GM21423 (cell line): Measurements from ENCODE around the gene LRRTM1.

Experiments
- ATAC-seq: cut with Tn5 transposase; IDR thresholded peaks from one replicate; pipeline ENCODE4 v1.9.1; 2021; ENCODE audit warnings: mild to moderate bottlenecking, moderate library complexity; ENCODE audit not compliant: unreplicated experiment

Gene LRRTM1

DNA sequence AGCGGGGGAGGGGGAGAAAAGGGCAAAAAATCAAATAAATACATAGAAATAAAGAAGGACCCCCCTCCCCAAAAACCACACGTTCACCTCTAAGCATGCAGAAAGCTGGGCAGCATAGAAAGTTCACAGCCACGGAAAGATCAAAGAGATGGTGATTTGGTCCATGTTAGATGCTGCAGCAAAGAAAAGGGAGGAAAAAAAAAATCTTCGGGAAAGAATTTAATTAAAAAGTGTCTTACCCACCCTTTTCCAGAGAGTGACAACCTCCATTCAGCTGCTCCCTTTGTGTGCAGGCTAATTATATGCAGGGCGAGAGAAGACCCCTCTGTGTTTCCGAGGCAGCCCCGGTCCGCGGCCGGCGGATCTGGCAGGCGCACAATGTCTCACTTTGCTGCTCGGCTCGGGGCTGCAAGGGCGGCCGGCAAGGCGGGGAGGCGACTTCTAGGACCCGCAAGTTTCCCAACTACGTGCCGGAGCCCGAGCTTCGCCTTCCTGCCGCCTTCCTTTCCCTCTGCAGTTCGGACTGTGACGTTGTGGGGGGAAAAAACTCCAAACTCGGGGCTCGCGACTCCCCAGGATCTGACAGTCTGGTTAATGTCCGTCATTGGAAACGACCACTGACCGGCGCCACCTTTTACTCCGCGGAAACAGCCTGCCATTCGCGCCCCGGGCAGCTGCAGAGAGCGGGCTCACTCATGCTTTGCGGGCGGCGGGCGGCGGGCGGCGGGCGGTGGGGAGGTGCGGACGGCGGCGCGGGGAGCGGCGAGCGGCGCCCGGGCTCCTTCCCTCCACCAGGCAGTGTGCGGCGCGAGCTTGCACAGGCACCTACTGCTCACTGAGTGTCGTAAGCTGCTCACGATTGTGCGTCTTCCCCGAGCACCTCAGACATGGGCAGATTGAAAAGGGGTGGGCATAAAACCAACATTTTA, at the start of gene LRRTM1:
LRRTM1 (minus strand) TSS at position 844 of the 929 bp plus-strand sequence. CDS start 933 bp downstream, outside the sequence.
- no peak for ATAC-seq

DNA sequence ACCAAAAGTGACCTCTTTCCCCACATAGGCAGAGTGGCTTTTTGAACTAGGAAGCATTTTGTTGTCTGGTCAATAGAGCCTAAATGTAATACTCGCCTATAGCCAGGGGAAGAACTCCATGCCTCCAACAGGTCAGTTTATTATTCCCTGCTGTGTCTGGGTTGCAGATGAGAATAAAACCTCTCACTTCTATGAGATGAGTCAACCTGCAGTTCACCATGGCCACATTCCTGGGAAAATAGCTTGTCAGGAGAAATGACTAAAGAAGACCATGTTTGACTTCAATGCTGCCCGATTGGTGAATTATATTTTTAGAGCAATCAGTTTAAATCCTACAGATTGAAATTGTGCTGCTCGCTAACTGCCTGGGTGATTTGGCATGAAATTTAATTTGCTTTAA, 46.7 kb upstream of the LRRTM1 start:
- ATAC-seq = no peak

GRCh38 chr2:80348953-80349352, 44.4 kb upstream of the LRRTM1 start:
- no peak for ATAC-seq

DNA sequence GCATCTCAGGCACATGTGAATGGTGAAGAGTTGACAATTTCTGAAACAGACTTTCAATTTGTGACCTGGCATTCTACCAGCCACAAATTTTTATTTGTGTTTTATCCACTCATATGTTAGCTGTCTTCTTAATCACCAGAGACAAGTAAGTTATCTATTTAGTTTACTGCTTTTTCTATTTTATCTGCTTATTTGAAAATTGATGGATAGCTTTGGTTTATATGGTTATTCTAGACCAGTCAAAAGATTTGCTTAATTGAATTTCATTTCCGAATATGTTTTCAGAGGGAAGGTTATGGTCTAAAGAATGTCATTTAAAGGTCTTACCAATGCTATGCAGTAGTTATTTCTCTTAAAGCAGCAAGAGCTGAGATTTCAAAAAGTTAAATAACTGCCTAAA, 43.5 kb upstream of the LRRTM1 start:
- ATAC-seq = no peak

DNA sequence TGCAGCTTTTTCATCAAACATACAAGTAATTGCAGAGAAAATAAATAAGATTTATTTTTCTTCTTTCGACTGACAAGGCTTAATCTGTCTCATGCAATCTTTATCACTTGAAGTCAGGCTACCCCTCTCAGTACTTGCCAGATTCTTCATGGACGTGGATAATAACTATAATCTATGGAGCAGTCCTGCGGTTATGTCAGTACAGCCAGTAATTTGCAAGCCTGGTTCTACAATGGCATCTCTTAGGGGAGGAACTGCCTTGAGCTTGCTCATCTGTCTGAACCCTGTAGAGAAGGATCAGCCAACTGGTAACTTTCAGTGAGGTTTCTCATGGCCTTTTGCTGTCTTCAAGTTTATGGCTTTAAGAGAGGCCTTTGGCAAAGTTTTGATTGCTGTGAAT, 35.5 kb upstream of the LRRTM1 start:
- no peak for ATAC-seq

- no peak for ATAC-seq
These were observed 34.2 kb upstream of the LRRTM1 start for GRCh38 chr2:80338794-80339193.

- ATAC-seq = no peak
These were observed 30.9 kb upstream of the LRRTM1 start for GRCh38 chr2:80335411-80335810.

GRCh38 chr2:80333886-80334285, 29.3 kb upstream of the LRRTM1 start:
- ATAC-seq = no peak

- no peak for ATAC-seq
These were observed 26.2 kb upstream of the LRRTM1 start for GRCh38 chr2:80330527-80331450.

DNA sequence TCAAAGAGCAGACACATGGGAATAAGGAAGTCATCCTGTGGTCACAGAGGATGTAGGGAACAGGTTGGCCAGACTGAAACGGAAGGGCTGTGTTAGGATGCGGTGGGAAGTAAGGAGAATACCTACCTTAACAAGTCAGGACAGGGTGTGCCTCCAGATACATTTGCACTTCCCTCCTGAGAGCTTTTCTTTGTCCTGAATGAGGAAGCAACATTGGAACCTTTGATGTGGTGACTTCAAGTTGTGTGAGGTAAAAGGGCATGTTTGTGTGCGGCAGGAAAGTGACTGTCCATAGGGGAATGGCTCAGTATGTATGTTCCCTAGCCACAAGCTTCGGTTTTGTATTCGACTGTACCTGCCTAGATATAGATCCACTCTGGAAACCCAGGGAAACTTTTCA, 24.9 kb upstream of the LRRTM1 start:
- no peak for ATAC-seq

DNA sequence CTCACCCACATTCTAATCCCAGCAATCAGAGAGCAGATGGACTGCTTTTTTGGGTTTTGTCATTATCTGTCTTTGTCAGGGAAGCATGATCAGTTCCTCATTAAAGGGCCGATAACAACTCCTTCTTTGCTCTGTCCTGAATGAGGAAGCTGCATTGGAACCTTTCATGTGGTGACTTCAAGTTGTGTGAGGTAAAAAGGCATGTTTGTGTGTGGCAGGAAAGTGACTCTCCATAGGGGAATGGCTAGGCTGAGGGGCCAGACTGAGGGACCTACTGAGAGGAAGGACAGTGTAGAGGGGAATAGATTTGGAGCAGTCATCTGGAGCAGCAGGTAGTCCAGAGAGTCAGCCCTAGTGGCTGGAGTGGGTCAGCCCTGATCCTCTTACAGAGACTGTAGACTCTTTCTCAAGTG, 23.6 kb upstream of the LRRTM1 start:
- ATAC-seq = no peak

- no peak for ATAC-seq
These were observed 22.3 kb upstream of the LRRTM1 start for GRCh38 chr2:80326861-80327260.

DNA sequence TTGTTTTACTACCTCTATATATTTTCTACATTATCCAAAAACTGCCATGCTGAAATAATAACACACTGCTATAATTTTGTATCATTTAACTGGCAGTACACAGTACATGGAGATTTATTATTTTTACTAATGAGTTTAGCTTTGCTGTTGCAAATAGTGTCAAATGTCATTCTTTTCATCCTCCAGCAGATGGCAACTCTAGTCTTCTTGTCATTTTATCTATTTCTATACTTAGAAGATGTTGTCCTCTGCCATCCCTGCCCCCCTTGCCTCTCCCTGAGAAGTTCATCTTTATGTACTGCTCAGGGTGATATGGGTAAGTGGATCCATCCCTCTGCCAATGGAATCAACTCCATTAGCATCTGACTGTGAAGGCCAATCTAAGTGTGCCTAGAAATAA, 21.7 kb upstream of the LRRTM1 start:
- ATAC-seq = no peak

DNA sequence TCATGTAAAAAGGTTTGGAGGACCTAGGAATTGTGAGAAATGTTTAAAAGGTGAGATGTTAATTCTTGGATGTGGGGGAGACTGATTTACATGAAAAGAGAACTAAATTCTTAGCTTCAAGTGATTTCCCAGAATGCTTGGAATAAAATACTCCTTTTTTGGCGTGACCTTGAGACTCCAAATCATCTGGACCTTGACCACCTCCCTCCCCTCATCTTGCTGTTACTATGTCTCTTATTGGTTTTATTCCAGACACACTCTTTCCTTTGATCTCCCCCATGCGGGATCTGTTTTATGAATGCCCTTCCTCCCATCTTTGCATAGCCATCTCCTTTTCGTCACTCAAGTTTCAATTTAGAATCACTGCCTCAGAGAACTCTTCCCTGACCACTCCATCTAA, 20.0 kb upstream of the LRRTM1 start:
- no peak for ATAC-seq

- no peak for ATAC-seq
These were observed 19.1 kb upstream of the LRRTM1 start for GRCh38 chr2:80323610-80324009.

DNA sequence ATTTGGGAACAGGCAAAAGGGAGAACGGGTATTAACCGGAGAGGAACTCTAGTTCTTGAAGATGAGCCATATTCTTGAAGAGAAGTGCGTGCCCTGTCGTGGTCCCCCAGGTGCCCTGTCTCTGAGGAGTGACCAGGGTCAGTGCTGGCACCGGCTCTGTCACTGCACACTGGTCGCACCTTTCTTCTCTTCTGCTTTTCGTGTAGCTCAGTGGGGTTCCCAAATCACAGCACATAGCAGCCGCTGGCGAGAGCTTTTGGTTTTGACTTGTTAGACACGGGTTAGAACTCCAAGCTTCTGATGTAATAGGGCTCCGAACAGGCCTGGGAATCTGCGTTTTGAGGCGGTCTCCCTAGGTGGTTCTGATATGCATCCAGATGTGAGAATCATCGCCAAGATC, 18.4 kb upstream of the LRRTM1 start:
- no peak for ATAC-seq

DNA sequence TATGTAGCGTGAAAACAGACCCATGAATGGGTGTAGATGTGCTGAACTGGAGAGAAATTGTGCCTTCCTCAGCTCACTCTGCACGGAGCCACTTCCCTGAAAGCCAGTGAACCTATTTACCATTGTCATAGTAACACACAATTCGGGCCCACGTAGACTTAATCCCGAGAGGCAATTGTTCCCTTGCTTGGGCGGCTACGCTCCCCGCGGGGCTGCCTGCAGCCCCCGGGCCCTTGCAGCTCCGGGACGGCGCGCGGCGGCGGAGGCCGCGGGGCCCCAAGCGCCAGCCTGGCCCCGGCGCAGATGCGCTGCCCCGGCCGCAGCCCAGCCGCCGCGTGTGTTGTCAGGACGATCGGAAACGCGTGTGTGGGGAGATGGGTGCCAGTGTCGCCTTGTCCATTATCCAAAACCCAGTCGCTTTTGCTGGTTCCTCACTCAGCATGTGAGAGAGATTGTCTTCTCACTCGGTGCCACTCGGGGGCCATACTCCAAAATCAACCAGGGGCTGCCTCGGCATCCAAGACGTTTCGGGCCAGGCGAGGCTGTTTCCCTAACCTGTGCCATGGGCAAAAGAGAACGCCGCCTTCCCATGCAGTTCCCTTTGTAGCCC, 17.9 kb upstream of the LRRTM1 start:
- ATAC-seq = no peak

GRCh38 chr2:80312282-80312839, 7.8 kb upstream of the LRRTM1 start:
- ATAC-seq = no peak

DNA sequence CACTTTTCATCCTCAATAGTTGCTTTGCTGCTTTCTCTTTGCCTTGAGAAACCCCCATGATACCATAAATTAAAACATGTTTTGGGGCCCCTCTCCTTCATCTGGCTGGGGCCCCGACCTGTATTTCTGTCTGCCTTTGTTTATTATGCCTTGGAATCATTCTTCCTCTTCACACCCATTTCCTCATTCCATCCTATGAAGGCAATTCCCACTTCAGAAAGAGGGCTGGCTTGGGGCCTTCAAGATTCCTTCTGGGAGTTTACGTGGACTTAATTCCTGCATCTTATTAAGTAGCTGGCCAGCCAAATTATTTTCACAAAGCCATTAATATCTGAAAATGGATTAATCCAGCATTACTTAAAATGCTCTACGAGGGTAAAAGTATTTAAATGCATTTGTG, 6.8 kb upstream of the LRRTM1 start:
- no peak for ATAC-seq

DNA sequence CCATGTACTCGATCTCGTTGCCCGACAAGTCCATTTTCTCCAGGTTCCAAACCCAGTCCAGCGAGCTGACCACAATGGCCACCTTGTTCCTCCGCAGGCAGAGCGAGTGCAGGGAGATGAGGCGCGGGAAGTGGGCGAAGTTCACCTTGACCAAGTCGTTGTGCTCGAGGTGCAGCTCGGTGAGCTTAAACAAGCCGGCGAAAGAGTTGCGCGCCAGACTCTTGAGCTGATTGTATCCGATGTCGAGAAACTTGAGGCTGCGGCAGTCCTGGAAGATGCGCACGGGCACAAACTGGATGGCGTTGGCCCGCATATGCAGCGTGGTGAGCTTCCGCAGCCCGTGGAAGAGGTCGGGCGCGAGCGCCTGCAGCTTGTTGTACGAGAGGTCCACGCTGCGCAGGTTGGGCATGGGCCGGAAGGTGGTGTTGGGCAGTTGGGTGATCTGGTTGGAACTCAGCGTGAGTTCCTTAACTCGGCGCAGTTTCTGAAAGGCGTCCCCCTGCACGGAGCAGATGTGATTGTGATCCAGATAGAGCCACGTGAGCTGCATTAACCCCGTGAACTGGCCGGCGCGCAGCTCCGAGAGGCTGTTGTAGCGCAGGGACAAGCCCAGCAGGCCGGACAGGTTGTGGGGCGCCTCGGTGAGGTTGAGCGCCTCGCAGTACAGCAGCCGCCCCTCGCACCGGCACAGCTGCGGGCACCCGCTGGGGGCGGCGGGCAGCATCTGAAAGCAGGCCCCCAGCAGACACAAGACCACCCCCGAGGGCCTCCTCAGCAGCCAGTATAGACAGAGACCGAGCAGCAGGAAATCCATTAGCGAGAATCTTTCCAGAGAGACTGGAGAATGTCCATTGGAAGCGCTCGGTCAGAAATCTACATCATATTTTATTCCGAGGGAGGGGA, 1.3 kb downstream of the LRRTM1 start:
- ATAC-seq = no peak
